WERI-Rb-1 (cell line): ENCODE measurements around the gene TSPOAP1.

Source experiments
- DNase-seq: peaks from one replicate; pipeline ENCODE4 v3.0.0-alpha.2; 2020
- H3K27ac ChIP-seq: fragments of 250-450 bp; sonication (Bioruptor Pico); 2 replicates; pipeline ENCODE4 v1.5.1; 2020; ENCODE audit warnings: mild to moderate bottlenecking, moderate library complexity
- H3K27me3 ChIP-seq: fragments of 250-450 bp; sonication (Bioruptor Pico); 2 replicates; pipeline ENCODE4 v1.5.1; 2021; ENCODE audit warnings: mild to moderate bottlenecking, low read depth, moderate library complexity; ENCODE audit not compliant: insufficient read depth, severe bottlenecking
- H3K36me3 ChIP-seq: fragments of 250-450 bp; sonication (Bioruptor Pico); 2 replicates; pipeline ENCODE4 v1.5.1; 2020; ENCODE audit warnings: mild to moderate bottlenecking, moderate library complexity
- H3K4me3 ChIP-seq: 2 replicates; pipeline ENCODE4 v1.5.1; 2011; ENCODE audit warnings: low read depth, mild to moderate bottlenecking, control low read depth, low read length
- H3K9me3 ChIP-seq: fragments of 250-450 bp; sonication (Bioruptor Pico); 2 replicates; pipeline ENCODE4 v1.5.1; 2021; ENCODE audit warnings: mild to moderate bottlenecking, moderate library complexity; ENCODE audit not compliant: severe bottlenecking
- TF ChIP-seq, protein P1 (sequence below): IDR thresholded peaks from 2 replicates; pipeline ENCODE4 v1.5.1; 2011; ENCODE audit warnings: low read depth, mild to moderate bottlenecking, control low read depth, inconsistent platforms, low read length

TSPOAP1 gene

DNA sequence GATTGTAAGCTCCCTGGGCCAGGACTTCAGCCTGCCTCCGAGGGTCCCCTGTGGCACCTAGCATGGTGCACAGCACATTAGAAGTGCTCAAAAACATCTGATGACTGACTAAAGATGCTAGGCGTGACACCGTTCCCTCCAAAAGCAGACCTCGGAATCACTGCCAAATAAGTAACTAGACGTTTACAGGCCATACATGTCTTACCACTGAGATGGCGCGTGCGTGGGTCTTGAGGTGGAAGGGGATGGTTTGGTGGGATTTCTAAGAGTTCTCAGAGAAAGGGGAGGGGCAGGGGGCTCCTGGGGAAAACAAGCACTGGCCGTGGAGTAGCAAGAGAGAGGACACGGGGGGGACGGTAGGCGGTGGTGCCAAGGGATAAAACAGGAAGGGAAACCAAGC, 60.3 kb downstream of the TSPOAP1 start:
- no peaks in the 10 kb centered on the region for H3K36me3 ChIP-seq
- no peak for DNase-seq
- TF ChIP-seq, protein P1, sequence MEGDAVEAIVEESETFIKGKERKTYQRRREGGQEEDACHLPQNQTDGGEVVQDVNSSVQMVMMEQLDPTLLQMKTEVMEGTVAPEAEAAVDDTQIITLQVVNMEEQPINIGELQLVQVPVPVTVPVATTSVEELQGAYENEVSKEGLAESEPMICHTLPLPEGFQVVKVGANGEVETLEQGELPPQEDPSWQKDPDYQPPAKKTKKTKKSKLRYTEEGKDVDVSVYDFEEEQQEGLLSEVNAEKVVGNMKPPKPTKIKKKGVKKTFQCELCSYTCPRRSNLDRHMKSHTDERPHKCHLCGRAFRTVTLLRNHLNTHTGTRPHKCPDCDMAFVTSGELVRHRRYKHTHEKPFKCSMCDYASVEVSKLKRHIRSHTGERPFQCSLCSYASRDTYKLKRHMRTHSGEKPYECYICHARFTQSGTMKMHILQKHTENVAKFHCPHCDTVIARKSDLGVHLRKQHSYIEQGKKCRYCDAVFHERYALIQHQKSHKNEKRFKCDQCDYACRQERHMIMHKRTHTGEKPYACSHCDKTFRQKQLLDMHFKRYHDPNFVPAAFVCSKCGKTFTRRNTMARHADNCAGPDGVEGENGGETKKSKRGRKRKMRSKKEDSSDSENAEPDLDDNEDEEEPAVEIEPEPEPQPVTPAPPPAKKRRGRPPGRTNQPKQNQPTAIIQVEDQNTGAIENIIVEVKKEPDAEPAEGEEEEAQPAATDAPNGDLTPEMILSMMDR = no peak
- H3K27ac ChIP-seq = no peak overlapping the region
- H3K4me3 ChIP-seq = no peak overlapping the region
- H3K27me3 ChIP-seq = no peaks in the 10 kb centered on the region
- H3K9me3 ChIP-seq = no peaks in the 10 kb centered on the region

DNA sequence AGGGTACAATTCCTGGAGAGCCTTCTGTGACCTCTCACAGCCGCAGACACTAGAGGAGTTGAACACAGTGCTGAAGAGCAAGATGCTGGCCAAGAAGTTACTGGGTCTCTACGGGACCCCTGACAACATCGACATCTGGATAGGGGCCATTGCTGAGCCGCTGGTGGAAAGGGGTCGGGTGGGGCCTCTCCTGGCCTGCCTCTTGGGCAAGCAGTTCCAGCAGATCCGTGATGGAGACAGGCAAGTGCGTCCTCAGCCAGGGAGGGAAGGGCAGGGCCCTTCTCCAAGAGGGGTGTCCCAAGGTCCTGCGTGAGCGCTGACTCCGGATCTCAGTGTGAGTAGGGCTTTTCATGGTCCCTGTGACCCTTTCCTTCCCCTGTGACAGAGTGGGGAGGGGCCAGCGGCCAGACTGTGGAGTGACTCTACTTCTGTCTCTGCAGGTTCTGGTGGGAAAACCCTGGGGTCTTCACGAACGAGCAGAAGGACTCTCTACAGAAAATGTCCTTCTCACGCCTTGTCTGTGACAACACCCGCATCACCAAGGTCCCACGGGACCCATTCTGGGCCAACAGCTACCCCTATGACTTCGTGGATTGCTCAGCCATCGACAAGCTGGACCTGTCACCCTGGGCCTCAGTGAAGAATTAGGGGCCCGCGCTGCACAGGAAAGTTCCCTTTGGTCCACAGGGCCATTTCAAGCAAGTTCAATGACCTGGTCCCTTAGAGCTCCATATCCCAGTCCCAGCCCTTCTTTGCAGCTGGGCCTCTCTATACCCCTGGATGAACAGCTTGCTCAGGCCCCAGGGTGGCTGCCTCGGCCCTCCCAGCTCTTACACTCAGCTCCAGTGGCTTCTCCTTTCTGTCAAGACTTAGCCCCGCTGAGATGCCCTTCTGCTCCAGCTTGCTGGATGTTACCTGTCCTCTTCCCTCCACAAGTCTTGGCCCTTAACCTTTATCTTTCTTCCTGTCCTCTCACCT, 61.0 kb downstream of the TSPOAP1 start:
- Histone ChIP-seq H3K9me3 (no peaks in the 10 kb centered on the region), H3K4me3 (no peak overlapping the region), H3K36me3 (no peaks in the 10 kb centered on the region), H3K27me3 (no peaks in the 10 kb centered on the region), H3K27ac (no peak overlapping the region)
- no peak for DNase-seq
- TF ChIP-seq, protein P1 = no peak

DNA sequence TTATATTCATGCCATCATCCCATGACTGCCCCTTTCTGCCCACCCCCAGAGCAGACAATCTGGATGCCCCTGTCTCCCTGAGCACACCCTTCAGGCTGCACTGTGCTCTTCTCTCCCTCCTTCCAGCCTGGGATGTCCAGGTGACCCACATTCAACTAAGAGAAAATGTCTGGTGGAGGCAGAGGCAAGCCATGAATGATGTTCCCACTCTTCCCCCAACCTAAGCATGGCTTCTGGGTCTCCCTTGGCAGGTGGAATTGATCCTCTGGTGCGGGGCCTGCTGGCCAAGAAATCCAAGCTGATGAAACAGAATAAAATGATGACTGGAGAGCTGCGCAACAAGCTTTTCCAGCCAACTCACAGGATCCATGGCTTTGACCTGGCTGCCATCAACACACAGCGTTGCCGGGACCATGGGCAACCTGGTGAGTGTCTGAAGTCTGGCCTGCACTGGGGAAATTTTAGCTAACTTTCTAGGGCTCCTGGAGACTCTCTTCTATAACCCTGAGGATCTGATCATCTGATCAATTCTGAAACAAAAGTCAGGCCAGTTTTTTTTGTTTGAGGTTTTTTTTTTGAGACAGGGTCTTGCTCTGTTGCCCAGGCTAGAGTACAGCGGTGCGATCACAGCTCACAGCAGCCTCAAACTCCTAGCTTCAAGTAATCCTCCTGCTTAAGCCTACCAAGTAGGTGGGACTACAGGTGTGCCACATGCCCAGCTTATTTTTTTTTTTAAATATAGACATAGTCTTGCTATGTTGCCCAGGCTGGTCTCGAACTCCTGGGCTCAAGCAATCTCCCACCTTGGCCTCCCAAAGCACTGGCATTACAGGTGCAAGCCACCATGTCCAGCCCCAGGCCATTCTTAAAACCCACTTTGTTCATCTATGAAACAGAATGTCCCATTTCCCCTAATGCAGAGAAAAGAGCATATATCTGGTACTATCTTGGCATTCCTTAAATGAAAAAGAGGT, 62.4 kb downstream of the TSPOAP1 start:
- Histone ChIP-seq H3K36me3 (no peaks in the 10 kb centered on the region), H3K27ac (no peak overlapping the region), H3K9me3 (no peaks in the 10 kb centered on the region), H3K27me3 (no peaks in the 10 kb centered on the region), H3K4me3 (no peak overlapping the region)
- TF ChIP-seq, protein P1 = no peak
- no peak for DNase-seq

DNA sequence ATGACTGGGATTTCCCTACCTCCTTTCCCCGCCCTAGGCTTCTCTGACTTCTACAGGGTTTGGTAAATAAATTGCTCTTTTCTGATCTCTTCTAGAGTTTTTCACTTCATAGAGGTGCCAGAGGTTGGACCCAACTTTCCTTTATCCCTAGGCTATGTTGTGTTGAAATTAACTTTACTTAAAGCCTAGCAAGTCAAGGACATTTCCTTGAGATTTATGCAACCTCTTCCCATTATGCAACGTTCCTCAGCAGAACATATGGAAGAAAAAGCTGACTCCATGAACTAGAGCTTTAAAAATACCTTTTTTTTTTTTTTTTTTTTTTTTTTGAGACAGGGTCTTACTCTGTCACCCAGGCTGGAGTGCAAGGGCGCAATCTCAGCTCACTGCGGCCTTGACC, 63.3 kb downstream of the TSPOAP1 start:
- no peaks in the 10 kb centered on the region for H3K9me3 ChIP-seq
- no peaks in the 10 kb centered on the region for H3K36me3 ChIP-seq
- TF ChIP-seq, protein P1 = no peak
- H3K4me3 ChIP-seq = no peak overlapping the region
- no peak overlapping the region for H3K27ac ChIP-seq
- no peaks in the 10 kb centered on the region for H3K27me3 ChIP-seq
- DNase-seq = no peak

DNA sequence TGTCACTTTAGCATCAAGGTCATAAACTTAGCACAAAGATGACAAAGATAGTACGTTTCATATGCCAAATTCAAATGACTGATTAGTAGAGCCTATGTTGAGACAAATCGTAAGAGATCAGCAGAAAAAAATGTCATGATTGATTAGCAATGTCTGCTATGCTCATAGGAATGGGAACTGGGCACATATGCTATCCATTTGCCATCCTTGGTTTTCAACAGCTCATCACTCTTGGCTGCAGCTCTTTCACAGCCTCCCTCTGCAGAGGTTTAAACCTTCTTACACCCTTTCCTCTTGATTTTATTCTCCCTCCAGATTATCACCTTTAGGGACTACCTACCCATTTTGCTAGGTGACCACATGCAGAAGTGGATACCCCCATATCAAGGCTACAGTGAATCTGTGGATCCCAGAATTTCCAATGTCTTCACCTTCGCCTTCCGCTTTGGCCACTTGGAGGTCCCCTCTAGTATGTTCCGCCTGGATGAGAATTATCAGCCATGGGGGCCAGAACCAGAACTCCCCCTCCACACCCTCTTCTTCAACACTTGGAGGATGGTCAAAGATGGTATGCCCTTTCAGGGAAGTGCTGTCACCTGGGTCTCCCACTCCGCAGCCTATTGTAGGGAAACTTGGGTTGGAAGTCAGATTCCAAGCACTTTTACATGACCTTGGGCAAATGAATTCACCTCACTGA, 64.0 kb downstream of the TSPOAP1 start:
- TF ChIP-seq, protein P1 = no peak
- H3K27ac ChIP-seq = no peak overlapping the region
- no peak for DNase-seq
- no peaks in the 10 kb centered on the region for H3K36me3 ChIP-seq
- H3K9me3 ChIP-seq = no peaks in the 10 kb centered on the region
- no peak overlapping the region for H3K4me3 ChIP-seq
- H3K27me3 ChIP-seq = no peaks in the 10 kb centered on the region
